ENCODE data around the gene APLP2. TPM values are rescaled to one million over a fixed set of nuclear protein-coding genes. Genes with fewer than 3 reads are reported as not detected.

Gene APLP2
- total and polyA plus RNA-seq, 4 donors, result 190 to 337 (median 233) TPM

- peaks cover 0 to 14% (median 11%) of the 10 kb centered on the region in 4 donors for H3K4me1 ChIP-seq (ENCODE audit: control insufficient read depth in 4 of 4, insufficient read depth in 4 of 4, low read length in 3 of 4)
- TF ChIP-seq HNF4G (IDR thresholded peaks at IDR 0.05) (no peak), FOXA2 (IDR thresholded peaks at IDR 0.05) (no peak), JUND (IDR thresholded peaks at IDR 0.05) (no peak), MAX (IDR thresholded peaks at IDR 0.05) (no peak), NR2F2 (IDR thresholded peaks at IDR 0.05) (no peak), RXRA (IDR thresholded peaks at IDR 0.05) (no peak), CTCF (IDR thresholded peaks at IDR 0.05; ENCODE audit: low read depth, low read length, missing input control) (no peak), REST (IDR thresholded peaks at IDR 0.05) (no peak)
- no peak overlapping the region for H3K27ac ChIP-seq (ENCODE audit: low read depth in 1 of 2, low read length in 2 of 2)
- no peaks in the 10 kb centered on the region for H3K36me3 ChIP-seq (ENCODE audit: control insufficient read depth in 4 of 4, insufficient read depth in 3 of 4, low read depth in 1 of 4, low read length in 3 of 4)
- no peaks in the 10 kb centered on the region for H3K27me3 ChIP-seq (ENCODE audit: control insufficient read depth in 4 of 4, insufficient read depth in 4 of 4, low read length in 3 of 4)
- no peak overlapping the region for H3K4me3 ChIP-seq (ENCODE audit: low read depth in 1 of 3, low read length in 3 of 3)
- no peak for DNase-seq (ENCODE audit: low spot score)
- no peaks in the 10 kb centered on the region for H3K9me3 ChIP-seq (ENCODE audit: control insufficient read depth in 4 of 4, low read length in 3 of 4)
- H3K9ac ChIP-seq (ENCODE audit: low read depth in 1 of 2, low read length in 2 of 2), result no peak overlapping the region
- WGBS, result 89% methylated on average over 2 of the region's 2 CpGs
These were observed 6.2 kb upstream of the APLP2 start for GRCh38 chr11:130063451-130063850.

GRCh38 chr11:130064596-130064995 is 5.1 kb upstream of the APLP2 start:
- 58% methylated on average over 4 of the region's 4 CpGs for WGBS
- TF ChIP-seq JUND (IDR thresholded peaks at IDR 0.05) (no peak), FOXA2 (IDR thresholded peaks at IDR 0.05) (no peak), TAF1 (conservative IDR thresholded peaks at IDR 0.05) (no peak), NR2F2 (IDR thresholded peaks at IDR 0.05) (no peak), ZBTB33 (IDR thresholded peaks at IDR 0.05) (no peak), MAX (IDR thresholded peaks at IDR 0.05) (no peak), RXRA (IDR thresholded peaks at IDR 0.05) (no peak), SP1 (IDR thresholded peaks at IDR 0.05) (no peak), CTCF (IDR thresholded peaks at IDR 0.05; ENCODE audit: low read depth, low read length, missing input control) (no peak), HNF4A (conservative IDR thresholded peaks at IDR 0.05) (no peak), RAD21 (IDR thresholded peaks at IDR 0.05) (no peak), HNF4G (IDR thresholded peaks at IDR 0.05) (no peak), YY1 (IDR thresholded peaks at IDR 0.05) (no peak), REST (IDR thresholded peaks at IDR 0.05) (no peak), EGR1 (IDR thresholded peaks at IDR 0.05; ENCODE audit: low read depth in 2 of 2) (no peak), GABPA (IDR thresholded peaks at IDR 0.05 in 1 of 2, conservative IDR thresholded peaks at IDR 0.05 in 1 of 2) (no peak)
- TF ChIP-seq, protein P1, sequence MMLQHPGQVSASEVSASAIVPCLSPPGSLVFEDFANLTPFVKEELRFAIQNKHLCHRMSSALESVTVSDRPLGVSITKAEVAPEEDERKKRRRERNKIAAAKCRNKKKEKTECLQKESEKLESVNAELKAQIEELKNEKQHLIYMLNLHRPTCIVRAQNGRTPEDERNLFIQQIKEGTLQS (IDR thresholded peaks at IDR 0.05), result no peak
- H3K36me3 ChIP-seq (ENCODE audit: control insufficient read depth in 4 of 4, insufficient read depth in 3 of 4, low read depth in 1 of 4, low read length in 3 of 4), result no peaks in the 10 kb centered on the region
- H3K9ac ChIP-seq (ENCODE audit: low read depth in 1 of 2, low read length in 2 of 2), result no peak overlapping the region
- H3K9me3 ChIP-seq (ENCODE audit: control insufficient read depth in 4 of 4, low read length in 3 of 4), result no peaks in the 10 kb centered on the region
- peaks cover 0 to 20% (median 15%) of the 10 kb centered on the region in 4 donors for H3K4me1 ChIP-seq (ENCODE audit: control insufficient read depth in 4 of 4, insufficient read depth in 4 of 4, low read length in 3 of 4)
- H3K27me3 ChIP-seq (ENCODE audit: control insufficient read depth in 4 of 4, insufficient read depth in 4 of 4, low read length in 3 of 4), result no peaks in the 10 kb centered on the region
- H3K4me3 ChIP-seq (ENCODE audit: low read depth in 1 of 3, low read length in 3 of 3), result no peak overlapping the region
- no peak overlapping the region for H3K27ac ChIP-seq (ENCODE audit: low read depth in 1 of 2, low read length in 2 of 2)
- no peak for DNase-seq (ENCODE audit: low spot score)
